ENCODE results near the gene PMS2.
"Not testable (repeated sequence)": the region's sequence is repeated elsewhere in the genome, so short reads cannot be mapped to it uniquely, and the experiment has no call there.

The PMS2 gene

GRCh38 chr7:6015917-6016652 is 7.2 kb upstream of the PMS2 start:
- DNase-seq (ENCODE audit: low read depth in 2 of 2), result no peak

- DNase-seq (ENCODE audit: low read depth in 2 of 2), result no peak
Measured at GRCh38 chr7:6012355-6013104, 3.7 kb upstream of the PMS2 start.

- DNase-seq (ENCODE audit: low read depth in 2 of 2), result no peak
Measured at GRCh38 chr7:6011541-6011940, 2.7 kb upstream of the PMS2 start.

- DNase-seq (ENCODE audit: low read depth in 2 of 2), result not testable (repeated sequence)
Measured at GRCh38 chr7:6010370-6010769, 1.5 kb upstream of the PMS2 start.

GRCh38 chr7:6007835-6008590 is 836 bp downstream of the PMS2 start:
- DNase-seq (ENCODE audit: low read depth in 2 of 2), result not testable (repeated sequence)

GRCh38 chr7:6007386-6007785 is 1.5 kb downstream of the PMS2 start:
- no peak for DNase-seq (ENCODE audit: low read depth in 2 of 2)

- peak in 1 of 2 donors; percentile 32 for DNase-seq (ENCODE audit: low read depth in 2 of 2)
Measured at GRCh38 chr7:5997210-5997808, 11.5 kb downstream of the PMS2 start.

GRCh38 chr7:5987061-5987460 is 21.8 kb downstream of the PMS2 start:
- DNase-seq (ENCODE audit: low read depth in 2 of 2), result not testable (repeated sequence)

- not testable (repeated sequence) for DNase-seq (ENCODE audit: low read depth in 2 of 2)
Measured at GRCh38 chr7:5979680-5980314, 29.1 kb downstream of the PMS2 start.

GRCh38 chr7:5973580-5973979 is 35.3 kb downstream of the PMS2 start:
- DNase-seq (ENCODE audit: low read depth in 2 of 2), result not testable (repeated sequence)

GRCh38 chr7:5970347-5970911 is 38.4 kb downstream of the PMS2 start, which contains the start of gene RSPH10B:
TSS of gene RSPH10B (minus strand) at chr7:5970689. CDS start at chr7:5967116, 3,573 bp downstream.
- not testable (repeated sequence) for DNase-seq (ENCODE audit: low read depth in 2 of 2)

- not testable (repeated sequence) for DNase-seq (ENCODE audit: low read depth in 2 of 2)
Measured at GRCh38 chr7:5963810-5964209, 45.0 kb downstream of the PMS2 start.

- DNase-seq (ENCODE audit: low read depth in 2 of 2), result not testable (repeated sequence)
Measured at GRCh38 chr7:5963205-5963604, 45.6 kb downstream of the PMS2 start.

GRCh38 chr7:5934945-5935450 is 73.9 kb downstream of the PMS2 start:
- DNase-seq (ENCODE audit: low read depth in 2 of 2), result not testable (repeated sequence)

GRCh38 chr7:5931905-5932644 is 76.8 kb downstream of the PMS2 start:
- not testable (repeated sequence) for DNase-seq (ENCODE audit: low read depth in 2 of 2)

- DNase-seq (ENCODE audit: low read depth in 2 of 2), result not testable (repeated sequence)
Measured at GRCh38 chr7:5931250-5931649, 77.6 kb downstream of the PMS2 start.

GRCh38 chr7:5930290-5930689 is 78.6 kb downstream of the PMS2 start:
- DNase-seq (ENCODE audit: low read depth in 2 of 2), result not testable (repeated sequence)

GRCh38 chr7:5926263-5926870 is 82.5 kb downstream of the PMS2 start:
- not testable (repeated sequence) for DNase-seq (ENCODE audit: low read depth in 2 of 2)

- DNase-seq (ENCODE audit: low read depth in 2 of 2), result not testable (repeated sequence)
Measured at GRCh38 chr7:5924630-5925029, 84.2 kb downstream of the PMS2 start.

All from stimulated activated CD4-positive, alpha-beta T cell treated with anti-CD3 and anti-CD28 coated beads, Interleukin-1b, Interleukin-23, amount 100 ng/mL, for 4 hours (primary cell).